Neural cell (in vitro differentiated cells): ENCODE data around the gene BTN2A1. TPM values are rescaled to one million over a fixed set of nuclear protein-coding genes. Genes with fewer than 3 reads are reported as not detected.

Experiments
- H2AFZ ChIP-seq: fragments of 200-600, 300-800 bp; sonication (generic), shearing (Covaris generic); 2 replicates; pipeline ENCODE4 v1.6.0; 2014; ENCODE audit warnings: low read depth, mild to moderate bottlenecking, antibody characterized with exemption, low read length, moderate library complexity
- H3F3A ChIP-seq: fragments of 200-600 bp; shearing (Covaris generic); 2 replicates; pipeline ENCODE4 v1.6.1; 2016; ENCODE audit warnings: mild to moderate bottlenecking, moderate library complexity, mixed read lengths, antibody characterized with exemption, low read length; ENCODE audit not compliant: insufficient read depth, poor library complexity, severe bottlenecking
- H3K27ac ChIP-seq: fragments of 200-600, 300-800 bp; sonication (generic), shearing (Covaris generic); 2 replicates; pipeline ENCODE4 v1.5.1; 2014; ENCODE audit warnings: mild to moderate bottlenecking, low read length, moderate library complexity
- H3K27me3 ChIP-seq: fragments of 300-800, 200-600 bp; sonication (generic), shearing (Covaris generic); 2 replicates; pipeline ENCODE4 v1.6.0; 2014; ENCODE audit warnings: mild to moderate bottlenecking, low read depth, low read length, moderate library complexity; ENCODE audit not compliant: insufficient read depth
- H3K36me3 ChIP-seq: fragments of 300-800, 200-600 bp; sonication (generic), shearing (Covaris generic); 2 replicates; pipeline ENCODE4 v1.5.1; 2014; ENCODE audit warnings: mild to moderate bottlenecking, antibody characterized with exemption, low read length, moderate library complexity; ENCODE audit not compliant: insufficient read depth
- H3K4me2 ChIP-seq: fragments of 300-800, 200-600 bp; sonication (generic), shearing (Covaris generic); 2 replicates; pipeline ENCODE4 v1.6.0; 2014; ENCODE audit warnings: mild to moderate bottlenecking, low read length
- H3K4me3 ChIP-seq: fragments of 300-800, 200-600 bp; sonication (generic), shearing (Covaris generic); 2 replicates; pipeline ENCODE4 v1.5.1; 2014; ENCODE audit warnings: mild to moderate bottlenecking, low read length, moderate library complexity
- H3K79me2 ChIP-seq: fragments of 200-600 bp; shearing (Covaris generic); replicated peaks from 2 replicates; pipeline ENCODE4 v1.6.0; 2014; ENCODE audit warnings: mild to moderate bottlenecking, low read length, moderate library complexity; ENCODE audit not compliant: insufficient read depth
- H3K9ac ChIP-seq: fragments of 300-800, 200-600 bp; sonication (generic), shearing (Covaris generic); 2 replicates; pipeline ENCODE4 v1.6.1; 2016; ENCODE audit warnings: mild to moderate bottlenecking, low read length, mixed read lengths
- H3K9me2 ChIP-seq: fragments of 200-600 bp; shearing (Covaris generic); 2 replicates; pipeline ENCODE4 v1.6.1; 2016; ENCODE audit warnings: mild to moderate bottlenecking, low read length, mixed read lengths; ENCODE audit not compliant: insufficient read depth
- H3K9me3 ChIP-seq: fragments of 200-600, 300-800 bp; sonication (generic), shearing (Covaris generic); 2 replicates; pipeline ENCODE4 v1.6.1; 2016; ENCODE audit warnings: mild to moderate bottlenecking, mixed run types, low read length, moderate library complexity, mixed read lengths
- H4K20me1 ChIP-seq: fragments of 200-600 bp; shearing (Covaris generic); 2 replicates; pipeline ENCODE4 v1.6.1; 2016; ENCODE audit warnings: mild to moderate bottlenecking, mixed run types; ENCODE audit not compliant: insufficient read depth
- CTCF ChIP-seq: fragments of 450-650 bp; IDR thresholded peaks from 2 replicates; pipeline ENCODE4 v1.5.1; 2014; ENCODE audit warnings: antibody characterized with exemption, mild to moderate bottlenecking, moderate library complexity; ENCODE audit not compliant: poor library complexity, severe bottlenecking
- EP300 ChIP-seq: fragments of 450-650 bp; conservative IDR thresholded peaks from 2 replicates; pipeline ENCODE4 v1.6.1; 2014; ENCODE audit warnings: antibody characterized with exemption, mild to moderate bottlenecking, moderate library complexity; ENCODE audit not compliant: poor library complexity, severe bottlenecking
- EZH2 ChIP-seq: fragments of 200-600, 300-800 bp; shearing (Covaris generic), sonication (generic); IDR thresholded peaks from 2 replicates; pipeline ENCODE4 v1.6.1; 2014; ENCODE audit warnings: antibody characterized with exemption, low read length, borderline replicate concordance, mild to moderate bottlenecking; ENCODE audit not compliant: insufficient read depth, poor library complexity, severe bottlenecking
- MXI1 ChIP-seq: fragments of 450-650 bp; conservative IDR thresholded peaks from 2 replicates; pipeline ENCODE4 v1.6.1; 2014; ENCODE audit warnings: antibody characterized with exemption, mild to moderate bottlenecking; ENCODE audit not compliant: poor library complexity, severe bottlenecking
- POLR2AphosphoS5 ChIP-seq: IDR thresholded peaks from 2 replicates; pipeline ENCODE4 v1.6.1; 2012
- RAD21 ChIP-seq: fragments of 450-650 bp; conservative IDR thresholded peaks from 2 replicates; pipeline ENCODE4 v1.6.1; 2014; ENCODE audit warnings: antibody characterized with exemption, mild to moderate bottlenecking, moderate library complexity
- REST ChIP-seq: IDR thresholded peaks from 2 replicates; pipeline ENCODE4 v1.6.1; 2012; ENCODE audit warnings: borderline replicate concordance
- SMC3 ChIP-seq: fragments of 450-650 bp; conservative IDR thresholded peaks from 2 replicates; pipeline ENCODE4 v1.6.1; 2014; ENCODE audit warnings: antibody characterized with exemption, mild to moderate bottlenecking, moderate library complexity; ENCODE audit not compliant: poor library complexity
- TAF1 ChIP-seq: IDR thresholded peaks from 2 replicates; pipeline ENCODE4 v1.6.1; 2012; ENCODE audit warnings: low read depth
- polyA plus RNA-seq: library from polyadenylated mRNA; depleted of rRNA; stranded (reverse); fragments of >200 nt; gene quantifications from 2 replicates; pipeline ENCODE4 v1.2.3, GENCODE V29; 2014

Gene BTN2A1
- polyA plus RNA-seq, 1 donor from 2014 or later: 33.8 TPM

- Histone ChIP-seq H3K27me3 (no peaks in the 10 kb centered on the region), H3K27ac (no peak overlapping the region), H4K20me1 (no peaks in the 10 kb centered on the region), H3K4me3 (no peak overlapping the region), H3K36me3 (no peaks in the 10 kb centered on the region), H3K9me2 (no peaks in the 10 kb centered on the region), H3K4me2 (no peak overlapping the region), H2AFZ (no peak overlapping the region), H3K9ac (no peak overlapping the region), H3K9me3 (no peaks in the 10 kb centered on the region), H3F3A (no peaks in the 10 kb centered on the region), H3K79me2 (peaks cover under 1% of the 10 kb centered on the region)
- no peak for TF ChIP-seq RAD21
- TF ChIP-seq CTCF: no peak
- TF ChIP-seq SMC3: no peak
- TF ChIP-seq POLR2AphosphoS5: no peak
- TF ChIP-seq MXI1: no peak
- TF ChIP-seq EP300: no peak
- no peak for TF ChIP-seq EZH2
- no peak for TF ChIP-seq REST
- TF ChIP-seq TAF1: no peak
Observed at GRCh38 chr6:26465776-26466175, 8.0 kb downstream of the BTN2A1 start.

- H2AFZ ChIP-seq: no peak overlapping the region
- no peak overlapping the region for H3K9ac ChIP-seq
- H4K20me1 ChIP-seq: no peaks in the 10 kb centered on the region
- no peaks in the 10 kb centered on the region for H3K79me2 ChIP-seq
- no peaks in the 10 kb centered on the region for H3K9me2 ChIP-seq
- no peaks in the 10 kb centered on the region for H3K27me3 ChIP-seq
- no peaks in the 10 kb centered on the region for H3K36me3 ChIP-seq
- no peak overlapping the region for H3K4me3 ChIP-seq
- H3K9me3 ChIP-seq: no peaks in the 10 kb centered on the region
- no peak overlapping the region for H3K4me2 ChIP-seq
- TF ChIP-seq CTCF (no peak), REST (no peak), RAD21 (no peak), SMC3 (no peak), EZH2 (no peak), TAF1 (no peak), MXI1 (no peak), EP300 (no peak), POLR2AphosphoS5 (no peak)
- H3K27ac ChIP-seq: no peak overlapping the region
- H3F3A ChIP-seq: no peaks in the 10 kb centered on the region
Observed at GRCh38 chr6:26468829-26469228, 11.1 kb downstream of the BTN2A1 start.
